A549 (cell line): ENCODE results near the gene CEP97.

Experiments
- EP300 ChIP-seq, 2 experiments: fragments of >200 bp; sonication (Bioruptor Twin); formaldehyde crosslinking; IDR thresholded peaks; 2 replicates in 1 of 2; 3 replicates in 1 of 2; pipeline ENCODE4 v1.6.1; 2016 to 2017
- HOXA7 ChIP-seq: fragments of 250-450 bp; sonication (Bioruptor Pico); IDR thresholded peaks from 2 replicates; pipeline ENCODE4 v1.5.0; 2020; ENCODE audit warnings: mild to moderate bottlenecking, moderate library complexity
- RAD21 ChIP-seq, 2 experiments: fragments of >200 bp in 1 of 2; sonication (Bioruptor Twin) in 1 of 2; formaldehyde crosslinking in 1 of 2; IDR thresholded peaks in 1 of 2; conservative IDR thresholded peaks in 1 of 2; 2 replicates in 1 of 2; 3 replicates in 1 of 2; pipeline ENCODE4 v1.6.1; 2012 to 2018; ENCODE audit warnings: inconsistent platforms in 1 of 2
- SREBF2 ChIP-seq: fragments of 450-650 bp; IDR thresholded peaks from 2 replicates; pipeline ENCODE4 v1.6.1; 2014; ENCODE audit warnings: mild to moderate bottlenecking, moderate library complexity
- TF ChIP-seq, protein P1 (sequence below): fragments of >200 bp; sonication (Bioruptor Twin); formaldehyde crosslinking; IDR thresholded peaks from 3 replicates; pipeline ENCODE4 v1.5.1; 2016

DNA sequence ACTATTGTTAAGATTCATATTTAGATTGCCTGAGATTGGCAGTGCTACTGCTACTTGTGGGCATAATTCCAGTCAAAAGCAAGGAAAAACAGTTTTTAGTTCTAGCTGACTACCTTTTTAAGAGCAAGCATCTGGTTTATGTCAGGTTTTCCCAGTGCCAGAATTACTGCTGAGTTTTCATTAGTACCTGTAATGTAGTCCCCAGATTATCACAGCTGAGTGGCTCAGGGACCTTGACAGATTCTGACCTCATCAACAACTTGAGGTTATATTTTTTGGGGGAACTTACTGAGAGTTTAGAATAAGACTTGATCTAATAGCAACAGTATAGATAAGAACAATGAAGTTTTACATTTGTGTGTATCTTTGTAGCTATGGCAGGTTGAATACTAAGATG lies 85.6 kb downstream of the CEP97 start:
- TF ChIP-seq, protein P1, sequence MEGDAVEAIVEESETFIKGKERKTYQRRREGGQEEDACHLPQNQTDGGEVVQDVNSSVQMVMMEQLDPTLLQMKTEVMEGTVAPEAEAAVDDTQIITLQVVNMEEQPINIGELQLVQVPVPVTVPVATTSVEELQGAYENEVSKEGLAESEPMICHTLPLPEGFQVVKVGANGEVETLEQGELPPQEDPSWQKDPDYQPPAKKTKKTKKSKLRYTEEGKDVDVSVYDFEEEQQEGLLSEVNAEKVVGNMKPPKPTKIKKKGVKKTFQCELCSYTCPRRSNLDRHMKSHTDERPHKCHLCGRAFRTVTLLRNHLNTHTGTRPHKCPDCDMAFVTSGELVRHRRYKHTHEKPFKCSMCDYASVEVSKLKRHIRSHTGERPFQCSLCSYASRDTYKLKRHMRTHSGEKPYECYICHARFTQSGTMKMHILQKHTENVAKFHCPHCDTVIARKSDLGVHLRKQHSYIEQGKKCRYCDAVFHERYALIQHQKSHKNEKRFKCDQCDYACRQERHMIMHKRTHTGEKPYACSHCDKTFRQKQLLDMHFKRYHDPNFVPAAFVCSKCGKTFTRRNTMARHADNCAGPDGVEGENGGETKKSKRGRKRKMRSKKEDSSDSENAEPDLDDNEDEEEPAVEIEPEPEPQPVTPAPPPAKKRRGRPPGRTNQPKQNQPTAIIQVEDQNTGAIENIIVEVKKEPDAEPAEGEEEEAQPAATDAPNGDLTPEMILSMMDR = no peak
- TF ChIP-seq RAD21 (conservative IDR thresholded peaks at IDR 0.05 in 1 of 2, IDR thresholded peaks at IDR 0.05 in 1 of 2) (no peak), HOXA7 (CRISPR knock-in tag) (no peak), EP300 (IDR thresholded peaks at IDR 0.05) (no peak), SREBF2 (no peak)
